Upper lobe of left lung (tissue), 6 donors: ENCODE results near the gene ETS1. TPM values are rescaled to one million over a fixed set of nuclear protein-coding genes. Genes with fewer than 3 reads are reported as not detected.

ENCODE experiments used
- ATAC-seq, 2 donors: fragments of 200-7000 bp; cut with Tn5 transposase; one replicate each; pipeline ENCODE4 v1.9.1; 2022; ENCODE audit warnings: mild to moderate bottlenecking in 2 of 2, moderate library complexity in 2 of 2; ENCODE audit not compliant: low FRiP score in 2 of 2
- DNase-seq, 2 donors: peaks; one replicate each; pipeline ENCODE4 v3.0.0-alpha.2; 2019 to 2020
- H3K27ac ChIP-seq, 4 donors: fragments of 200-600 bp; sonication (generic); one replicate each; pipeline ENCODE4 v1.5.1; 2016 to 2019
- H3K27me3 ChIP-seq, 4 donors: fragments of 200-600 bp; sonication (generic); one replicate each; pipeline ENCODE4 v1.5.1; 2017 to 2019
- H3K36me3 ChIP-seq, 4 donors: fragments of 200-600 bp; sonication (generic); one replicate each; pipeline ENCODE4 v1.5.1; 2016 to 2019
- H3K4me1 ChIP-seq, 4 donors: fragments of 200-600 bp; sonication (generic); one replicate each; pipeline ENCODE4 v1.5.1; 2018 to 2019
- H3K4me3 ChIP-seq, 4 donors: fragments of 200-600 bp; sonication (generic); one replicate each; pipeline ENCODE4 v1.5.1; 2017 to 2019; ENCODE audit warnings: mild to moderate bottlenecking in 2 of 4, moderate library complexity in 1 of 4
- H3K9me3 ChIP-seq, 4 donors: fragments of 200-600 bp; sonication (generic); one replicate each; pipeline ENCODE4 v1.5.1; 2018 to 2019
- CTCF ChIP-seq, 6 experiments: fragments of 450-650 bp in 4 of 6; fragments of 200-600 bp in 2 of 6; sonication (generic) in 2 of 6; IDR thresholded peaks; one replicate each; pipeline ENCODE4 v1.5.1; 2016 to 2019; ENCODE audit warnings: antibody characterized with exemption in 6 of 6
- EP300 ChIP-seq, 4 donors: sonication (generic); formaldehyde crosslinking; IDR thresholded peaks; one replicate each; pipeline ENCODE4 v1.5.1; 2017; ENCODE audit warnings: antibody characterized with exemption in 4 of 4, control low read depth in 2 of 4
- POLR2A ChIP-seq, 4 donors: fragments of 450-650 bp; IDR thresholded peaks; one replicate each; pipeline ENCODE4 v1.5.1; 2016 to 2017; ENCODE audit warnings: antibody characterized with exemption in 4 of 4, mild to moderate bottlenecking in 2 of 4
- POLR2AphosphoS5 ChIP-seq, 2 donors: sonication (generic); formaldehyde crosslinking; IDR thresholded peaks; one replicate each; pipeline ENCODE4 v1.5.1; 2017; ENCODE audit warnings: antibody characterized with exemption in 2 of 2
- WGBS, 2 donors: methylation state at CpG; one replicate each; pipeline ENCODE4 v1.1.5; 2017 to 2018; 5-methylcytosine and 5-hydroxymethylcytosine counted together
- total RNA-seq, 6 donors: library from RNA; depleted of rRNA in 4 of 6; stranded (reverse); fragments of >200 nt in 4 of 6; gene quantifications; one replicate each; pipeline versions ENCODE4 v1.1.0 to v1.2.1, GENCODE V29; 2016 to 2021
- donor health status: DM: no; HTN: no; CAD: no; lungs with moderate emphysema.
- donor health status: DM: no; HTN: yes; CAD: no; lungs with severe emphysema.

Gene ETS1
- total RNA-seq, 6 donors from 2014 or later, result 29.3 to 107 (median 79.0) TPM

- Histone ChIP-seq H3K27ac (no peak overlapping the region), H3K36me3 (no peaks in the 10 kb centered on the region), H3K27me3 (no peaks in the 10 kb centered on the region), H3K9me3 (no peaks in the 10 kb centered on the region), H3K4me1 (peaks cover 6 to 16% (median 9%) of the 10 kb centered on the region in 4 donors), H3K4me3 (no peak overlapping the region)
- ATAC-seq (no peak), DNase-seq (no peak)
- TF ChIP-seq POLR2A (IDR thresholded peaks at IDR 0.05) (no peak), EP300 (IDR thresholded peaks at IDR 0.05) (no peak), CTCF (IDR thresholded peaks at IDR 0.05) (no peak), POLR2AphosphoS5 (IDR thresholded peaks at IDR 0.05) (no peak)
- 74 to 96% methylated on average over 4 to 6 of the region's 8 CpGs for WGBS, 2 donors
Measured at GRCh38 chr11:128613300-128613995, 26.1 kb upstream of the ETS1 start.

- Histone ChIP-seq H3K36me3 (no peaks in the 10 kb centered on the region), H3K4me1 (peaks cover 6 to 16% (median 9%) of the 10 kb centered on the region in 4 donors), H3K27me3 (no peaks in the 10 kb centered on the region), H3K4me3 (no peak overlapping the region), H3K27ac (peak overlapping the region in 3 of 4 donors; percentile 7 to 26 (median 8)), H3K9me3 (no peaks in the 10 kb centered on the region)
- WGBS, 2 donors, result 62 to 64% methylated on average over 16 to 18 of the region's 18 CpGs
- DNase-seq (no peak), ATAC-seq (peak; percentile 49 to 71)
- TF ChIP-seq CTCF (IDR thresholded peaks at IDR 0.05) (no peak), POLR2A (IDR thresholded peaks at IDR 0.05) (no peak), POLR2AphosphoS5 (IDR thresholded peaks at IDR 0.05) (no peak)
Measured at GRCh38 chr11:128610721-128611617, 23.6 kb upstream of the ETS1 start.

- no peak for ATAC-seq
- Histone ChIP-seq H3K27ac (no peak overlapping the region), H3K4me3 (no peak overlapping the region), H3K27me3 (no peaks in the 10 kb centered on the region), H3K9me3 (no peaks in the 10 kb centered on the region), H3K4me1 (peaks cover 6 to 16% (median 9%) of the 10 kb centered on the region in 4 donors), H3K36me3 (no peaks in the 10 kb centered on the region)
- 90% methylated on average over 6 of the region's 6 CpGs for WGBS, 2 donors
- DNase-seq, result no peak
- TF ChIP-seq CTCF (IDR thresholded peaks at IDR 0.05) (no peak), POLR2A (IDR thresholded peaks at IDR 0.05) (no peak), POLR2AphosphoS5 (IDR thresholded peaks at IDR 0.05) (no peak), EP300 (IDR thresholded peaks at IDR 0.05) (no peak)
Measured at GRCh38 chr11:128609785-128610184, 22.4 kb upstream of the ETS1 start.

GRCh38 chr11:128608746-128609407, 21.5 kb upstream of the ETS1 start:
- no peaks in the 10 kb centered on the region for H3K9me3 ChIP-seq
- TF ChIP-seq CTCF (IDR thresholded peaks at IDR 0.05), result no peak
- TF ChIP-seq EP300 (IDR thresholded peaks at IDR 0.05), result no peak
- no peak for TF ChIP-seq POLR2A (IDR thresholded peaks at IDR 0.05)
- TF ChIP-seq POLR2AphosphoS5 (IDR thresholded peaks at IDR 0.05), result no peak
- no peaks in the 10 kb centered on the region for H3K27me3 ChIP-seq
- H3K36me3 ChIP-seq, result no peaks in the 10 kb centered on the region
- no peak for ATAC-seq
- no peak overlapping the region for H3K4me3 ChIP-seq
- no peak for DNase-seq
- H3K4me1 ChIP-seq, result peaks cover 6 to 20% (median 11%) of the 10 kb centered on the region in 4 donors
- WGBS, 2 donors, result 67 to 71% methylated on average over 10 of the region's 10 CpGs
- no peak overlapping the region for H3K27ac ChIP-seq
